GM12878 (cell line): ENCODE results near the gene C11orf91.

Experiments used
- MXI1 ChIP-seq: fragments of 150-350 bp; IDR thresholded peaks from 2 replicates; pipeline ENCODE4 v1.6.1; 2011; ENCODE audit warnings: low read depth, mild to moderate bottlenecking, inconsistent platforms, low read length, improper control_type of control experiment
- TF ChIP-seq, protein P1 (sequence below), 3 experiments: IDR thresholded peaks in 2 of 3; conservative IDR thresholded peaks in 1 of 3; 2 replicates each; pipeline ENCODE4 v1.5.1; 2011; ENCODE audit warnings: low read depth in 3 of 3, low read length in 3 of 3, mild to moderate bottlenecking in 3 of 3, control low read depth in 2 of 3, moderate library complexity in 2 of 3, inconsistent platforms in 1 of 3, mixed read lengths in 1 of 3; ENCODE audit not compliant: control insufficient read depth in 2 of 3, insufficient read depth in 1 of 3; ENCODE audit errors: extremely low read depth in 1 of 3
- TF ChIP-seq, protein P2 (sequence below): fragments of 450-650 bp; IDR thresholded peaks from 2 replicates; pipeline ENCODE4 v1.6.1; 2017; ENCODE audit warnings: borderline replicate concordance

DNA sequence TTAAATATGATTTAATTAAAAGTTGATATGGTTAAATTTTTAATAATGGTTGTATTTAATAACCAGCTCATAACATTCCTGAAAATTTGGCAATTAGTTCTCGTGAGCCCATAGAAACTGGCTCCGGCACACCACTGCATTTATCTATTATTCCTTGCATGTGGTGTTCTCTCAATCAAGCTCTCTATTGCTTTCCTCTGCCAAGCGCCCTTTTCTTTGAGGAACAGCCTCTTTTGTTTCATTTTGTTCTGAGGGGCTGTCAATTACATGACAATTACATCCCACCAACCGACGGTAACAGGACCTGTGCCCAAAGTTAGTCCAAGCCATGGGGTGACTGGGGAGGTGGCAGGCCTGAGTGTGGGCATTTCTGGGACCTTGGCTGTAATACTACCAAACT lies 8.1 kb downstream of the C11orf91 start:
- TF ChIP-seq, protein P1, sequence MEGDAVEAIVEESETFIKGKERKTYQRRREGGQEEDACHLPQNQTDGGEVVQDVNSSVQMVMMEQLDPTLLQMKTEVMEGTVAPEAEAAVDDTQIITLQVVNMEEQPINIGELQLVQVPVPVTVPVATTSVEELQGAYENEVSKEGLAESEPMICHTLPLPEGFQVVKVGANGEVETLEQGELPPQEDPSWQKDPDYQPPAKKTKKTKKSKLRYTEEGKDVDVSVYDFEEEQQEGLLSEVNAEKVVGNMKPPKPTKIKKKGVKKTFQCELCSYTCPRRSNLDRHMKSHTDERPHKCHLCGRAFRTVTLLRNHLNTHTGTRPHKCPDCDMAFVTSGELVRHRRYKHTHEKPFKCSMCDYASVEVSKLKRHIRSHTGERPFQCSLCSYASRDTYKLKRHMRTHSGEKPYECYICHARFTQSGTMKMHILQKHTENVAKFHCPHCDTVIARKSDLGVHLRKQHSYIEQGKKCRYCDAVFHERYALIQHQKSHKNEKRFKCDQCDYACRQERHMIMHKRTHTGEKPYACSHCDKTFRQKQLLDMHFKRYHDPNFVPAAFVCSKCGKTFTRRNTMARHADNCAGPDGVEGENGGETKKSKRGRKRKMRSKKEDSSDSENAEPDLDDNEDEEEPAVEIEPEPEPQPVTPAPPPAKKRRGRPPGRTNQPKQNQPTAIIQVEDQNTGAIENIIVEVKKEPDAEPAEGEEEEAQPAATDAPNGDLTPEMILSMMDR (IDR thresholded peaks at IDR 0.05 in 2 of 3, conservative IDR thresholded peaks at IDR 0.05 in 1 of 3; ENCODE audit: control insufficient read depth in 2 of 3, extremely low read depth in 1 of 3, insufficient read depth in 1 of 3, low read depth in 3 of 3, low read length in 3 of 3): no peak
- TF ChIP-seq MXI1: no peak
- TF ChIP-seq, protein P2, sequence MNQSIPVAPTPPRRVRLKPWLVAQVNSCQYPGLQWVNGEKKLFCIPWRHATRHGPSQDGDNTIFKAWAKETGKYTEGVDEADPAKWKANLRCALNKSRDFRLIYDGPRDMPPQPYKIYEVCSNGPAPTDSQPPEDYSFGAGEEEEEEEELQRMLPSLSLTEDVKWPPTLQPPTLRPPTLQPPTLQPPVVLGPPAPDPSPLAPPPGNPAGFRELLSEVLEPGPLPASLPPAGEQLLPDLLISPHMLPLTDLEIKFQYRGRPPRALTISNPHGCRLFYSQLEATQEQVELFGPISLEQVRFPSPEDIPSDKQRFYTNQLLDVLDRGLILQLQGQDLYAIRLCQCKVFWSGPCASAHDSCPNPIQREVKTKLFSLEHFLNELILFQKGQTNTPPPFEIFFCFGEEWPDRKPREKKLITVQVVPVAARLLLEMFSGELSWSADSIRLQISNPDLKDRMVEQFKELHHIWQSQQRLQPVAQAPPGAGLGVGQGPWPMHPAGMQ: no peak
